Ishikawa (cell line): ENCODE data around the gene SCGB1A1.

Experiments used
- CREB1 ChIP-seq: IDR thresholded peaks from 2 replicates; pipeline ENCODE4 v1.6.1; 2012; ENCODE audit warnings: low read depth
- EGR1 ChIP-seq: IDR thresholded peaks from 2 replicates; pipeline ENCODE4 v1.6.1; 2012
- EP300 ChIP-seq: IDR thresholded peaks from 2 replicates; pipeline ENCODE4 v1.6.1; 2012; ENCODE audit warnings: borderline replicate concordance
- FOXM1 ChIP-seq: IDR thresholded peaks from 2 replicates; pipeline ENCODE4 v1.6.1; 2012; ENCODE audit warnings: low read depth, borderline replicate concordance
- MAX ChIP-seq: IDR thresholded peaks from 2 replicates; pipeline ENCODE4 v1.6.1; 2012
- RAD21 ChIP-seq: IDR thresholded peaks from 2 replicates; pipeline ENCODE4 v1.6.1; 2012; ENCODE audit warnings: low read depth
- REST ChIP-seq: IDR thresholded peaks from 2 replicates; pipeline ENCODE4 v1.6.1; 2012; ENCODE audit warnings: low read depth, mild to moderate bottlenecking
- TAF1 ChIP-seq: IDR thresholded peaks from 2 replicates; pipeline ENCODE4 v1.6.1; 2012; ENCODE audit warnings: low read depth, mild to moderate bottlenecking
- TCF12 ChIP-seq: IDR thresholded peaks from 2 replicates; pipeline ENCODE4 v1.6.1; 2012; ENCODE audit warnings: low read depth
- TEAD4 ChIP-seq: IDR thresholded peaks from 2 replicates; pipeline ENCODE4 v1.6.1; 2012
- YY1 ChIP-seq: IDR thresholded peaks from 2 replicates; pipeline ENCODE4 v1.6.1; 2012; ENCODE audit warnings: low read depth
- ZBTB7A ChIP-seq: IDR thresholded peaks from 2 replicates; pipeline ENCODE4 v1.6.1; 2012; ENCODE audit warnings: low read depth

DNA sequence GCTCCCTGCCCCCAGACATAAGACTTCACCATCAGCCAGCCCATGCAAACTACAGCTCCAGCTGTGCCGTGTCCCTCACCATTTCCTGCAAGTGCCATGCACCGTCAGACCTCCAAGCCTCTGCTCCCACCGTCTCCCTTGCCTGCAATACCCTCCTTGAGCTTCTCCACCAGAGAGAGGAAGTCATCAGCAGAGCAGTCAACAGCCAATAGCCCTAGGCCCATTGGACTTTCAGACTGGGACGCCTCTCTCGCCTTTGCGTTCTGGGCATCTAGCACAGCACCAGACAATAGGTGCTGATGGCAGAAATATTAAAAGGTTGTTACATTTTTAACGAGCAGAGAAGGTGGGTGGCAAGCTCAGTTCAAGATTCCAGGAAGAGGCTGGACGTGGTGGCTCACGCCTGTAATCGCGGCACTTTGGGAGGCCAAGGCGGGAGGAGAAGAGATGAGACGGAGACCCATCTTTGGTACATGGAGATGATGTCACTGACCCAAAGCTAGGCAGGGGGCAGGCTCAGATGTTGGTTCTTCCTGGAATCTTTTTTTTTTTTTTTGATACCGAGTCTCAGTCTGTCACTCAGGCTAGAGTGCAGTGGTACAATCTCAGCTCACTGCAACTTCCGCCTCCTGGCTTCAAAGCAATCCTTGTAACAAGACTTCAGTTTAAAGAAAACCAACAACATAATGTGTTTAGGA, 31.9 kb downstream of the SCGB1A1 start:
- TF ChIP-seq FOXM1 (no peak), ZBTB7A (no peak), EGR1 (no peak), RAD21 (no peak), TCF12 (no peak), EP300 (no peak), YY1 (no peak), TAF1 (no peak), MAX (no peak), REST (no peak), CREB1 (no peak), TEAD4 (no peak)
